HG03196 (cell line): Measurements from ENCODE around the gene VANGL2.
"Not testable (repeated sequence)": the region's sequence is repeated elsewhere in the genome, so short reads cannot be mapped to it uniquely, and the experiment has no call there.

Source experiments
- ATAC-seq: cut with Tn5 transposase; IDR thresholded peaks from one replicate; pipeline ENCODE4 v1.9.1; 2021; ENCODE audit not compliant: unreplicated experiment

The VANGL2 gene

GRCh38 chr1:160369087-160369486 is 31.3 kb upstream of the VANGL2 start:
- ATAC-seq: no peak

- ATAC-seq: no peak
Observed at GRCh38 chr1:160370561-160371345, 29.6 kb upstream of the VANGL2 start.

GRCh38 chr1:160371346-160371631 is 29.1 kb upstream of the VANGL2 start:
- ATAC-seq: no peak

DNA sequence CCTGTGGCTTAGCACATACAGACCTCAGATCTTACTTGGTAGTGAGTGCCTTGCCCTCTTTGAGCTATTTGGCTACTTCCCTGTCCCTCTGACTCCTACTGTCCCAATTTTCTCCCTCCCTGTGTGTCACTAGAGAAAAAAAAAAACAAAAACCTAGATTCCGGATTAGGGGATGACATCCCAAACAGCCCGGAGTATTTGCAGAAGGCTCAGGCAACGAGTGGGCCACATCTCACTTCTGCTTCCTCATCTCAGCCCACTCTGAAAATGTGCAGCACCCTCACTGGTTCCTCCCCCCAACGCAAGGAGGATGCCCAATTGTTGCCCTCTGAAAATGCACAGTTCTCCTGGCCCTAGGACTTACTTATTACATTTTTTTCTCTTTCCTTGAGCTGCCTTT is 28.6 kb upstream of the VANGL2 start:
- no peak for ATAC-seq

- ATAC-seq: no peak
Observed at GRCh38 chr1:160373696-160374095, 26.7 kb upstream of the VANGL2 start.

GRCh38 chr1:160374306-160375110 is 25.9 kb upstream of the VANGL2 start:
- no peak for ATAC-seq

DNA sequence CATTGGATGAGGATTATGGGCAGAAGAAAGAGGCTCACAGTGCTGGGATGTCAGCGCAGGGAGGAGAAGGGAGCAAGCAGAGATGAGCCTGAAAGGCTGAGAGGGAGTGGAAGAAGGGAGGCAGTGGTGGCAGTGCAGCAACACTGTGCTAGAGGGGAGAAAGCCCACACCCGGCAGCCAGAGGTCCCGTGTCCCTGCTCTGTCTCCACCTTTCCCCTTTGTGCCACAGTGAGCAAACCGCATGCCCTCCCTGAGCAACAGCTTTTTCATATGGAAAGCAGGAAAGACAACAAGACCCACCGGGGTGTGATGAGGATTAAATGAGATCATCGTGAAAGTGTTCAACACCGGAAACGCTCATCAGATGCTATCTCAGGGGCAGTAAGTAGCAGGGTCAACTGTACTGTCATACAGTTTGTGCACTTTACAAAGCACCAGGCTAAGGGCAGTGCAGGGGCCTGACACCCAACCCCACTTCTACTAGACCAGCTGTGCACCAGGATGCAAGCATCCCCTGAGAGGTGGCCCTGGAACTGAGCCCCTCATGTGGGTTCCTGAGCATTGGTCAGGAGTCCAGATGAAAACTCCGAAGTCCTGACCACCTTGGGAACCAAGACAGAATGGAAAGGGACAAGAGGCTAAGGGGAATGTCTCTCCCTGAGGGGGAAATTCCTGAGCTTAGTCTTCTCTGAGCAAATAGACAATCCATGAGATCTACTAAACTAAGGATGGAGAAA is 24.4 kb upstream of the VANGL2 start:
- ATAC-seq: no peak

DNA sequence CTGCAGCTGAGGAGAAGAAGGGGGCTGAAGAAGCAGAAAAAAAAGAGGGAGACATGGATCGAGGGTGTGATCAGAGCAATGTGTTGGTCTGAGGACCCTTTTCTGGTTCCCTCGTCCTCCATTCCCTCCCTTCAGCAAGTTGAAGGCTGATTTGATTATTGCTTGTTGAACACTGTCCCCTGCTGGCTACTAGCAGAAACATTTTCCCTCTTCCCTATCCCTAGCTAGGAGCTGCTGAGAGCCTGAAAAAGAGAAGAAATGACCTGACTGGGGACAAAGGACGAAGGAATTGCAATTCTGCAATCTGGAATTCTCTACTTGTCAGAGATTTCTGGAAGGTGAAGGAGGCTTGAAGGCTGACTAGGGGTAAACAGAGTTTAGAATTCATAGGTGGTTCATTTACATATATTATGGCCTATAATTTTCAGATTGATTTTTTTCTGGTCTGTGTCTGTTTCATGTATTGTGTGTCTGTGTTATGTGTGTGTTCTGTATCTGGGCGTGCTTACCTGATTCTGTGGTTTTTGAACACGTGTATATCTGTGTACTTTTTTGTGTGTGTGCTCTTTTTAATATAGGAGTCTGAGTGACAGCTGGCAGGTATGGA is 23.7 kb upstream of the VANGL2 start:
- ATAC-seq: no peak

GRCh38 chr1:160377585-160378206 is 22.7 kb upstream of the VANGL2 start:
- no peak for ATAC-seq

DNA sequence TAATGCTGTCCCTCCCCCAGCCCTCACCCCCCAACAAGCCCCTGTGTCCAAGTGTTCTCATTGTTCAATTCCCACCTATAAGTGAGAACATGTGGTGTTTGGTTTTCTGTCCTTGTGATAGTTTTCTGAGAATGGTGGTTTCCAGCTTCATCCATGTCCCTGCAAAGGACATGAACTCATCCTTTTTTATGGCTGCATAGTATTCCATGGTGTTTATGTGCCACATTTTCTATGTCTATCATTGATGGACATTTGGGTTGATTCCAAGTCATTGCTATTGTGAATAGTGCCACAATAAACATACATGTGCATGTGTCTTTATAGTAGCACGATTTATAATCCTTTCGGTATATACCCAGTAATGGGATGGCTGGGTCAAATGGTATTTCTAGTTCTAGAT is 15.6 kb upstream of the VANGL2 start:
- ATAC-seq: not testable (repeated sequence)

GRCh38 chr1:160388406-160388805 is 12.0 kb upstream of the VANGL2 start:
- not testable (repeated sequence) for ATAC-seq

GRCh38 chr1:160394673-160395072 is 5.7 kb upstream of the VANGL2 start:
- ATAC-seq: no peak

DNA sequence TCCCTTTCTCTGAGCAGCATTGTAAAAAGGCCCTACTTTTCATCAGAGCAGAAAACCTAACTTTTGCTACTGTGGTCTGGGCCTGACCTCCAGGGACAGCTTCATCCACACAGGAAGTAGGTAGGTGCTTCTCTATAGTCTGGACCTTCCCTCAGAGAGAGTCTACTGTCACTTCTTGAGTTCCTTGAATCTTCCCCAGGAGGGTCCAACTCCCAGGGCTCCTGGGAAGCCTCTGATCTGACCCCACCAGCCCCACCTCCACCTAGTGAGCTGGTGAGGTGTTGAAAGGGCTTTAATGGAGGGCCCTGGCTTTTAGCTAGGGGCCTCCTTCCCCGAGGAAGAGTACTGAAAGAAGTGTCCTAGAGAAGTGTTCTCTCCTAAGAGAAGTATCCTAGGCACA is 2.7 kb upstream of the VANGL2 start:
- ATAC-seq: no peak

GRCh38 chr1:160398823-160399222 is 1.5 kb upstream of the VANGL2 start:
- no peak for ATAC-seq

DNA sequence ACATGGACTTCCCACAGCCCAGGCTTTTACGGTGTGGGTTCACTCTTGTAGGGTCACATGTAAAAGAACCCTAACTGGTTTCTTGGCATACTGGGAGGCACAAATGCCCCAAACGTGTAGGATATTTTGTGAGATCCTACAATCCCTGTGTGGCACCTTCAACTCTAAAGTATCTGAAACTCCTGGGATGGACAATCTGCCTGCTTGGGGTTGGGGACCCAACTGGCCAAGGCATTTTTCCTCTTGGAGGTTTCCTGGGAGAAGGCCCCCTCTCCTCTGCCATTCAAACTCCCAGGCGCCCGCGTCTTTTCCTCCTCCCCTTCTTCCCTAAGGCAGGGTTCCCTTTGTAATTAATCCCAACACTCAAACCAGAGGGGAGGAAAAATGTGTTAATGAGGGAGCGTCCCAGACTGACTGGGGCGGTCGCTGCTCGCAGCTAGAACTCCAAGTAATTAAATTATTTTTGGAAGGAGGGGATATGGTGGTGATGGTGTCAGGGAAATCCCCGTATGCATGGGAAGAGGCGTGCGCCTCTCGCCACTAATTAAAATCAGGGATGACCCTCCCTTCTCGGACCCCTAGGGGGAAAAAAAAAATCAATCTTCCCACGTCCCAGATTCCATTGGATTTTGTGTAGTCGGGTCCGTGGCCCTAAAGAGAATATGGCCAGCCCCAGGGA is 681 bp upstream of the VANGL2 start:
- ATAC-seq: no peak

GRCh38 chr1:160400646-160401486 is 502 bp downstream of the VANGL2 start:
- ATAC-seq: no peak

GRCh38 chr1:160401487-160401805 is 1.1 kb downstream of the VANGL2 start:
- ATAC-seq: no peak

DNA sequence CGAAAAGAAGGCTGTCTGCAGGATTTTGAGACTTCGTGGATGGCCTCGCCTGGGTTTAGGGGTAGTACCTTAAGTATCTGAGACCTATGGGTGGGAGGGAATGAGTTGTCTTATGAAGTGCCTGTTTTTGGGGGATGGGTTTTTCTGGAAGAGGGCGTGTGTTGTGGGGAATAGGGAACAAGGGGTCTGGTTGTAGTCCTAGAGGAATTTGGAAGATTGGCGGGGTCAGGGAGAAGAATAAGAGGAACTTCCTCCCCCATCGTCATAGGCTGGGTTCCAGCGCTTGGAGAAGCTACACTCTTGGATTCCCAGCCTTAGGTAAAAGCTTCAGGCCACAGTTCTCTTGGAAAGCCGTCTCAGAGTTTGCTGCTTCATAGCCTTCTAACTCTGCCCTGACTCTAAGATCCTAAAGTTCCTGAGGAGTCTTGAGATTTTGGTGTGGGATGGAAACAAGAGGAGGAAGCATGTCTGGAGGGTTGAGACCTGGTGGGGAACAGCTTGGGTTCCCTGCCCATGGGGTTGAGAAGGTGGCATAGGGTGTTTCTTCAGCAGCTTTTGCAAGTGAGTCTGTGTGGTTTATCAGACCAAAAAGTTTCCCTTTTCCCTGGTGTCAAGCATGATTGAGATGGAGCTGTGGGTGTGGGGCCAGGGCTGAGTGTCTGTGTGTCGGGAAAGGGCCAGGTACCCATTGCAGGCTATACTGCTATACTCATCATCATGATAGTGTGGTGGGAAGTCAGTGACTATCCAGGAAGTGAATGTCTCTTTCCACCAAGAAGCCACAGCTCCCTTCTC is 1.8 kb downstream of the VANGL2 start:
- ATAC-seq: no peak

- no peak for ATAC-seq
Observed at GRCh38 chr1:160403244-160403643, 2.9 kb downstream of the VANGL2 start.
